GM12891 (cell line): Measurements from ENCODE around the gene ANKS1B.

Source experiments
- POLR2A ChIP-seq: IDR thresholded peaks from 2 replicates; pipeline ENCODE4 v1.6.1; 2011; ENCODE audit warnings: low read depth, low read length, control low read depth
- POLR2AphosphoS5 ChIP-seq: IDR thresholded peaks from 2 replicates; pipeline ENCODE4 v1.6.1; 2011; ENCODE audit warnings: low read depth, low read length, control low read depth
- TAF1 ChIP-seq: IDR thresholded peaks from 2 replicates; pipeline ENCODE4 v1.6.1; 2011; ENCODE audit warnings: low read depth, low read length, control low read depth

DNA sequence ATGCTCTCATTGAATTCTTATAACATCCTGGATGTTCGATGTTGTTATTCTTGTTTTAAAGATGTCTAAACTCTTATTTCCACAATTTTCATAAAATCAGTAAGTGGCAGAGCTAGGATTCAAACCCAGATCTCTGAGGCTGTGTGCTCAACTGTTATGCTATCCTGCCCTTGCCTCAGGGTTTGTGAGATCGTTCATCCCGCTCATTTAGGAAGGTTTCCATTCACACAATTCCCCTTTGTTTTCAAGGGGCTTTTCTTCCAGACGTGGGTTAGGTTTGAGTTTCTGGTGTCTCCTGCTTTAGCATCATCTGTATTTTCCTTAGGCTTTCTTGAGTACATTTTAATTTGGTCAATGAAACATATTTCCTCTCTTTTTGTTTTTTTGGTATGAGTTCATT lies 1270.3 kb downstream of the ANKS1B start:
- TF ChIP-seq POLR2AphosphoS5 (no peak), TAF1 (no peak), POLR2A (no peak)
